ENCODE measurements around the gene SORCS1.

SORCS1 gene

DNA sequence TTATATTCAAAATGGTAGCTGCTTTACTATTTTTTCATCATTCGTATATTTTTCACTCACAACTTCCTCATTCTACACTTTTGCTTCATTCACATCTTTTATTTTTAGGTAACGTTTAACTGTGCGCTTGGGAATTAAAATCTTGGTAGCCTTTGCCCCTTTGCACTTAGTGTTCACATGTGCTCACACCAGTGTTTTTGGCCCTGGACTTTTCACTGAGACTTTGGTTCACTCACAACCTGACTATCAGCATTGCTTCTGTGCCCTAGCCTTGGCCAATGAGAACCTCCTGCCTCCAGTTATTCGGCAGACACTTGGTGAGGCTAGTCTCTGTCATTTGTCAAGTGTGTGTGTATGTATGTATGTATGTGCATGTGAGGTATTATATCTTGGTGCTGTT is 596.9 kb downstream of the SORCS1 start:
- DNase-seq, result no peak

DNA sequence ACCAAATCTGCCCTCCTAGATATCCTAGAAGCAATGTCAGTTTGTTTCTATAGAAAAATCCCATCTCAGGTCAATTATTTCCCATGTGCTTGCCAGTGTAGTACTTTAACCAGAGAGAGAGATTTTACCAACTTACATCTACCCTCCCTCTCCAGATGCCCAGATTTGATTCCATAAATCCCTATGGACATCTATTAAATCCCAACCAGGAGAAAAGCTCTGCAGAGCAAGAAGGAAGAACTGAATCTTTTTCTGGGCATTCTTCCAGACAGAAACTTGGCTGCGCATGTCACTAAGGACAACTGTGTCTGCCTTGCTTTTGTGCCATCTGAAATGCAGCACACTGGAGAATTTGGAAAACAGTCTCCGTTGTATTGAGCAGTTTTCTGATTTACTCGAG is 597.6 kb downstream of the SORCS1 start:
- no peak for DNase-seq

DNA sequence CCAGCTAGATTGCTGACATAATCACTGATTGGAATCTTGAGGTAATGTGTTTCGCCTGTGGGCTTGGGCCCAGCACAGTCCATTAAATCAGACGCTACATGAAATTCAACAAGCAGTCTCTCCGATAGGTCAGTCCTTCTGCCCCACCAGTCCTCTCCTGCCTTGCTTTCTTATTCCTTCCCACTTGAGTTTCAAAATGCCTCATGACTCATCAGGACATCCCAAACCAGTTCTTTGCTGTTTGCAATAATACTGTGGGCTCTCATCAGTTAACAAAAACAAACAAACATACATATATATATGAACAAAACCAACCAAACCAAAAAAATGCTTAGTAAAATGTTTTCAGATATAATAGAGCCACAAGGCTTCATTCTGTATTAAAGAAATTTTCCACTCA is 599.0 kb downstream of the SORCS1 start:
- no peak for DNase-seq

DNA sequence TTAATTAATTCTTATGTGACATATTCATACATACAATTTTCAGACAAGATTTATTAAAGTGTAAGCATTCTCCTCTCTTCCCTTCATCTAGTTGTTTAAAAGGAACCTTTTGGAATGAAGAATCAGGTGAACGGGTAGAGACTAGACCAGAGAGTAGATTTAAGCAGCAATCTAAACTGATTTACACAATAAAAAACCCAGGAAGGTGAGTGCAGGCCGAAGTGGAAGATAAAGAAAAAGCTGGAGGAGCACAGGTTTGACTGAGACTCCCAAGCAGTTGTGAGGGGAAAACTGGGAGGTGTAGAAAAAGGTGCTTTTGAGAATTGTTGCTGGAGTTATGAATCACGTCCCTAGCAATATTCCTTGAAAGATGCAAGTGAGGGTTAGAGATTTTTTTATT is 601.1 kb downstream of the SORCS1 start:
- DNase-seq, result no peak

DNA sequence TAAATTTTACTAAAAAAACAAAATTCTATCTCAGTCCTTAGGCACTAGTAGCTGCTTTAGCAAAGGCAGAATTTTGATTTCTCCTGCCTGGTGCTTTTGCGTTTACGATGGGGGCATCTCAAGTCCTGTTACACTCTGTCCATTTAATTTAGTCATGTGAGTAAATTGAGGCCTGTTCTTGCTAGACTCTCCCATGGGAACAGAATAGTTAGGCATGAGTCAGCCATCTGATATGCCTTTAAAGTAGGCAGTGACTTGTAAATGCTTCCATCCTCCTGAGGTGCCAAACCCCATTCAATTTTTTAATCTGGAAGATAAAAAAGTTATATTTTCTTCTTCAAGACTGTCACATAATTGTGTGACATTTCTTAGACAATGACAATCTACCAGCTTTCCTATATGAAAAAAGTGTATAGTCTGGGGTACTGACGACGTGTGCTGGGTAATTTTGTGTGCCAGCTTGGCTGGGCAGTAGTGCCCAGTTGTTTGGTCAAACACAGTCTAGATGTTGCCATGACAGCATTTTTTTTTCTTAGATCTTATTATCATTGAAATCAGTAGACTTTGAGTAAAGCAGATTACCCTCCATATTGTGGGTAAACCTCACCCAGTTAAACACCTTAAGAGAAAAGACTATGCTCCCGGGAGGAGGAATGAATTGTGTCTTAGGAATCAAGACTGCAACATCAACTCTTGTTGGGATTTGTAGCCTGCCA is 603.4 kb downstream of the SORCS1 start:
- no peak for DNase-seq

DNA sequence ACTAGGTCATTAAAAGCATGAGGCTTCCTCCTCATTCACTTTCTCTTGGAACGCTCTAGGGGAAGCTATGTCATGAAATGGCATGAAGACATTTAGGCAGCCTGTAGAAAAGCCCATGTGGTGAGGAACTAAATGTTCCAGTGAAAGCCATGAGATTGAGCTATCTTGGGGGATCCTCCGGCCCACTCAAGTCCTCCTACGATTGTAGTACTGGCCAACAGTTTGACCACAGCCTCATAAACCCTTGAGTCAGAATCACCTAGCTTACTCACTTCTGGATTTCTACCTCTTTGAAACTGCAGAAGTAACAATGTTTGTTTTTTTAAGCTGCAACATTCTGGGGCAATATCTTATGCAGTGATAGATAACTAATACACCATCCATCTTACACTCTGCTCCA is 605.1 kb downstream of the SORCS1 start:
- no peak for DNase-seq

DNA sequence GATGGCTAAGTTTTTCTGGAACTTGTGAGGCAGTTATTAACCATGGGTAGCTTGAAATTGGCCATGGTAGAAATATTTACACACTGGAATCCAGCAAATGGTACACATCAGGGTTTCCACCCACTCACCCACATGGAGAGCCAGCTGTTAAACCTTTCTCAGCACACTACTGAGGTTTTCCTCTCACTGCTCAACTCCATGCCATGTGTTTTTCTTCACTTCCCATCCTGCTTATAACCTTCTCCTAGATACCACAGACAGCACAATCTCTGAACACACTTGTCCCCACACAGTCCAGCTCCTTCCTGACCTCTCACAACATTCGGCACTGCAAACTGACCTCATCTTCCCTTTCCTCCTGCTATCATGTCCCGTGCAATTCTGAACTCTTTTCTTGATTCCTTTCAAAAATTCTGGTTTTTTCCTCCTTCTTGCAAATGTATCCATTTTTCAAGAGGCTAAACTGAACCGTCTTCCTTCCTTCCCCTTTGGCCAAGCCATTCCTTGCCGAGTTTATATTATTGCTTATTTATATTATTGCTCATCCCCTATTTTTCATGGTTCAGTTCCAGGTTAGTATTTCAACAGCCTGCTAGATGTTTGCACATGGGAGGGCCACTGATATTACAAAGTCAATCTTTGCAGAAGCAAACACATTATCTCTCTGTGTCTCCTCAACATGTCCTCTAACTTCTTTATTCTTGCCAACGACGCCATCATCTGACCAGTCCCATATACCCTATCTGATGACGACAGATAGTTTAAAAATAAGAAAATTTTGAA is 606.4 kb downstream of the SORCS1 start:
- no peak for DNase-seq

DNA sequence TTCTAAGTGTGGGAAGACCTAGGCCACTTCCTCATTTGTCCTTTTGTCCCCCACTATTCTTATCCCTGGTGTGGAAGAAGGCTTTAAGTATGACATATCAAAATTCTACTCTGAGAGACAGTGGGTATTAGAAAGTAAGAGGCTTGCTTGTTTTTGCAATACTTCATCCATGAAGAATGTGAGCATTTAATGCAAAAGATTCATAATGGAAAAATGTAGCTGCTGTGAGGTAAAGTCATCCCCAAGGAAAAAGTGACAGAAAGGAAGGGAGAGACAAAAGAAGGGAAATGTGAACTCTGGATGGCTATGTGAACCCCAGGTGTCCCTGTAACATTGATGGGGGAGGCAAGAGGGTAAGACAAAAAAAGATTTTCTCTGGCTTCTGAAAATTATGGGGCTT is 607.5 kb downstream of the SORCS1 start:
- no peak for DNase-seq

DNA sequence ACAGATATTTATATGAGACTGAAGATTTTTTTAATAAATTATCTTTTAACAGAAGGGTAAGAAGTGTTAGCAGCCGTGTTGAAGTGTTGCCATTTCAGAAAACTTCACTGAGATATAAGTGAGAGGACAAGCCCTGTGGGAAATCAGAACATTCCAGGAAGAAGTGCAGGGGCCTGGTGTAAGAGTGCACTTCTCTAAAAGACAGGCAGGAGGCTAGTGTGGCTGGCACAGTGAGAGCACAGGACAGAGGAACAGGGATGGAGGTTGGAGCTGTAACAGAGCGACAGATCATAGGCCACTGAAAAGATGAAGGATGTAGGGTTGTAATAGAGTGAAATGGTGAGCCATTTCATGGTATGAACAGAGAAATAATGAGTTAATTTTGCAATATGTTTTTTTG is 608.9 kb downstream of the SORCS1 start:
- DNase-seq, result no peak

DNA sequence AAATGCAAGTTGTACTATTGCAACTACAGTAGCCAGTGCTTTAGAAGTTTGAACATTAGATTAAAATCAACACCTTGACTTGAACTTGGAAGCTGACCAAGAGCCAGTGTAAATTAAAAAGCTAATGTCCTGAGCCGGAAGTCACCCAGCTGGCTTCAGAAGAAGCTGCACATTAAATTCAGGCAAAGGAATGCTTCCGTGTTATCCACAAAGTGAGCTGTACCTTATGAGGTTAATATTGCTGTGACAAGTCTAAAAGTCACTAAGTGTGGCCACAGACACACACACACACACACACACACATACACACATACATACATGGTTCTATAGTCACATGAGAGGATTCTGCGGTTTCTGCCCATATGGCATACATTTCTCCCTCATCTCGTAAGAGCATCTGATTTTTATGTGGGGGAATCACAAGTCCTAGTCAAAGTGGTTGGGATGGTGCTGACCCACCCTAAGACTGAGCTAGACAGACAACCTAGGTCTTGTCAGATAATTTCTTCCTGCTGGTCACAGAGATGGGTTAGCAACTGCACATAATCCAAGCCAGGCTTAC is 612.9 kb downstream of the SORCS1 start:
- no peak for DNase-seq

DNA sequence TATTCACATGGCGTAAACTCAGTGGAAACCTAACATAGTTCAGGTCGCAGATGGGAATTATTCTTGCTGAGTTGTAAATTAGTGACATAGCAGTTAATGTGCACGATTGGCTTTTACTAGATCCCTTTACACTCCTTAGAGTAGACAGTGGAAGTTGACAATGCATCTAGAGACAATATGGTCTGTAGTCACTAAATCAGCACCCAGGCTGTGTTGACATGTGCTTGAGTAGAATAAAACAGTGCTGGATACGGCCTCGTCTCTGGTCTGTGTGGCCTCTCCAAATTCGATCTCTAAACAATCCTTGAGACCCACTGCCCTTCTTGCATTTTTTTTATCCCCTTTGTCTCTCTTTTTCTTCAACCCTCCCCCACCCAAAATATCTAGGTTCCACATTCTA is 615.7 kb downstream of the SORCS1 start:
- DNase-seq, result no peak

DNA sequence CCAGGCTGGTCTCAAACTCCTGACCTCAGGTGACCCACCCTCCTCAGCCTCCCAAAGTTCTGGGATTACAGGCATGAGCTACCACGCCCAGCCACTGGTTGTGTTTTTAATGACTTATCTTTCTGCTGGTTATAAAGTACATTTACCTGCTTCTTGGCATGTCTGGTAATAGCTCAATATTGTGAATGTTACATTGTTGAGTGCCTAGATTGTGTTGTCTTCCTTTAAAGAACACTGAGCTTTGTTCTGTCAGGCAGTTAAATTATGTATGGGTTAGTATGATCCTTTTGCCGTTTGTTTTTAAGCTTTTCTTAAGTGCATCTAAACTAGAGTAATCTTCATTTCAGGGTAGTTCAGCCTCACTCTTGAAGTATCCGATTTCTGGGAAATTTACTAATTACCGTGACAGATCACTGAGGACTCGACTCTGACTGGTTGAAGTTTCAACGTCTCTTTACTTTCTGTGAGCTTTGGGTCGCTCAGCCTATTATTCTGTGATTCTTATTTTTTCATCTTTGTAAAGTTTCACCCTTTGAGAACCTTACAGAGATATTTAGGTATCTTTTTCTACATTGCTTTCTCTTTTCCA is 617.4 kb downstream of the SORCS1 start:
- no peak for DNase-seq

DNA sequence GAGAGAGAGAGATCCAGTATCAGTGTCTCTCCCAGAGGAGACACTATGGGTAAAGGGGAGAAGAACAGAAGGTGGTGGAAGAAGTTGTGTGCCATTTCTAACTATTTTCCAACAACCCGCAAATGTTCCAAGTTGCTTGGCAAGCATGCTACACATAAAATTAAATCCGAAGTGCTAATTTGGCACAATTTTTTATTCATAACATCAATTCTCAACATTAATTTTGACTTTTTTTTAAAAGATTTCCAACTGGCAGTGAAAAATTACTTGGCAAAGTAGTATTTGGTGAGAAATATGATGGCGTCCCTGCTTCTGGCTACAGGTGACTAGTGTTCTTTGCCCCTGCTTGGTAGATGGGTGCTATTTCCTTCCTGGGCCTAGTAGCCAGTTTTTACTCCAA is 622.0 kb downstream of the SORCS1 start:
- no peak for DNase-seq

DNA sequence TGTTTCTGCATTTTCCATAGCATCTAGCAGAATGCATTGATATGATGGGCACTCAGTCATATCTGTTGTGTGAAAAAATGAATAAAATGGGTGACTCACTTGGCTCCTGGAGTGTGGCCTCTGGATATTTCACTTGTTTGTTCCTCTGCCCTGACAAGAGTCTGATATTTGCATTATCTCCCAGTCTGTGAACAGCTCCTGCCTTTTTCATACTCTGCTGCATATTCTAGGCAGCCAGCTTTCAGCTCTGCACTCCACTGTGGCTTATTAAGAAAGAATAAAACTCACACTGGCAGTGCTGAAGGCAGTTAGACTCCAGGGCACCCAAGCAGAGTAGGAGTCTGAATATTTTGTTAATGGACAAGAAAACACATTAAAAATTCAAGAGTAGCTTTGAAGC is 623.9 kb downstream of the SORCS1 start:
- no peak for DNase-seq

DNA sequence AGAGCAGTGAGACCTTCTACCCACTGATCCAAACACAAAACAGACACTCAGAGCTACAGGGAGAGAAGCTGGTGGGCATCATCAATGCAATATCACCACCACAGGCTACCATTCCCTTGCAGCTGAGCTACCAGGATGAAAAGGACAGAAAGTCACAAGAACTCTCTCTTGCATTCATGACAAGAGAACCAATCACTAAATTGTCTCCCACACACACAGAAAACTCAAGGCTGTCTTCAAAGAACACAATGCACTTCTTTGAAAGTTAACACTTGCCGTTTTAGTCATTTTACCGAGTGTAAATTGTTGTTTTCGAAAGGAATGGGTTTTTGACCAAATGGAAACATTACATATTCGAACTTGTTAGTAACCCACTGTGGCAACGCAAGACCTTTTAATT is 626.6 kb downstream of the SORCS1 start:
- DNase-seq, result no peak

DNA sequence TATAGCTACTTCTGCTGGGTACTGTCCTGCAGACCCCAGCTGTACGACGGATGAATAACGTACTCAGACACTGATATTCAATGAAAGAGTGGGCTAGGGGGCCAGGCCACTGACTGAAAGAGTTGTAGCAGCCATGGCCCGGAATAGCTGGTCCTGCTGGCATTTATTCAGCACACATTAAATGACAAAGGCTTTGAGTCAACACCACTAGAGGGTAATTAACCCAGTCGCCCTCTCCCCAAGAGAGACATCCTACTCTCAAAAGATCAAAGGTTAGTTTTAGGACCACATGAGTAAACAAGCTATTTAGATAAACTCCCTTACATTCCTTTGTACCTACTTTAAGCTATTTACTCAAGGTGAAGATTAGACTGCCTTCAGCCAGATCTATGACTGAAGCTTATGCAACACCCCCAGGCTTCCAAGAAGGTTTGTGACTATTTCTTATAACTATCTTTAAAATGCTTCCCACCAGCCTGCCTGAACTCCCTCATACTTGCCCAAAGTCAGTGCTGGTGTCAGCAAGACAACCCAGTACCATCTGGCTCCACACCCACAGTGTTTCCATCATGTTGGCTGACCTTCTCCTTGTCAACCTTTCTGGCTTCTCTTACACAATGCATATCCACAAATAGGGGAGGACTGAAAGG is 629.1 kb downstream of the SORCS1 start:
- no peak for DNase-seq

DNA sequence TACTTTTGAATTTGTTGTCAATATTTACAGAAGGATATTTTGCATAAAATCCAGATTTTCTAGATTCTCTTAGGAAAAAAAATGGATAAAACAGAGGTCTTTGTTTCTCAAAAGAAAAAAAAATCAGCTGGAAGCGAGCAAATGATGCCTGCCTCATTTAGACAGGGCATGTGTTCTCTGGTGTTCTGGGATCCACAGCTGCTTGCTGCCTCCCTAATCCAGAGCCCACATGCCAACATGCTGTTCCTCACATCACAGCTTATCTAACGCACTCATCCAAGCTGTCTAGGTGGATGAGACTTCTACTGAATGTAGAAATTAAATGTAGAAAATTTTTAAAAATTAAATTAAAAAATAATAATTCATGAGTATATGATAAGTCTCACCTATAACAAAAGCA is 630.1 kb downstream of the SORCS1 start:
- DNase-seq, result no peak

DNA sequence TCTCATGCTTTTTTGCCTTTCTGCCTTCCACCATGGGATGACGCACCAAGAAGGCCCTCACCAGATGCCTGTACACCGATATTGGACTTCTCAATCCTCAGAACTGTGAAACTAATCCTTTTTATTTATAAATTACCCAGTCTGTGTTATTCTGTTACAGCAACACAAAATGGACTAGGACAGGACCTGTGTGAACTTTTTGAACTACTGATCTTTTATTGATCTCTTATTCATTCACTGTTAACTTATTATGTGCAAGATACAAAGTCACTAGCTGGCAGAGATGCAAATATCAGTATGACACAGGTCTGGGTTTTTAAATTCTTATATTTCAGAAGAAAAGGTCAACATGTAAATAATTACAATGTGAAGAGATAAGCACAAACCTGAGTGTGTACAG is 635.8 kb downstream of the SORCS1 start:
- no peak for DNase-seq

DNA sequence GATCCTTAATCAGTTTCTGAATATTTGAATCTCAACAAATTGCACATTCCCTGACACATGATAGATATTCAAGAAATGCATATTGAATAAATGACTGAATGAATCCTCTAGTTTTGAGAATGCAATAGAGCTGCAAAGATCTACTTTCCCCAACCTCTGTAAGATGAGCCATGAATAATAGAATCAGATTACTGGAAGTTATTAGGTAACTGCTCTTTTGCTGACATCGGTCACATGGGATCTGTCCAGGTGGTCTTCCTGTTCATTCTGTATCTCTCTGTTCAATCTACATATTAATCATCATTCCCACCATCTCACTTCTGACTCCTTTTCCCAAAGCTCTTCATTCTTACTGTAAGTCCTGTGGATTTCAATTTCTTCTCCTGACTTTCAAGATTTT is 638.7 kb downstream of the SORCS1 start:
- DNase-seq, result no peak

Data from CD4-positive, alpha-beta T cell treated with Interleukin-15 for 1 hour (primary cell).